Liver (tissue), 9 donors: ENCODE measurements around the gene SMAP1. TPM values are rescaled to one million over a fixed set of nuclear protein-coding genes. Genes with fewer than 3 reads are reported as not detected.

Experiments
- DNase-seq: peaks from one replicate; pipeline ENCODE4 v3.0.0-alpha.2; 2017; ENCODE audit warnings: low spot score
- H3K27ac ChIP-seq, 2 donors: one replicate each; pipeline ENCODE4 v1.7.0; 2013; ENCODE audit warnings: inconsistent platforms in 2 of 2, low read length in 2 of 2, control low read depth in 1 of 2, low read depth in 1 of 2, mild to moderate bottlenecking in 1 of 2
- H3K27me3 ChIP-seq, 4 donors: one replicate each; pipeline versions ENCODE4 v1.6.1 to v1.7.0; 2013; ENCODE audit warnings: low read length in 3 of 4, inconsistent platforms in 1 of 4, mild to moderate bottlenecking in 1 of 4, moderate library complexity in 1 of 4; ENCODE audit not compliant: control insufficient read depth in 4 of 4, insufficient read depth in 4 of 4
- H3K36me3 ChIP-seq, 4 donors: one replicate each; pipeline versions ENCODE4 v1.6.1 to v1.7.0; 2013; ENCODE audit warnings: low read length in 3 of 4, mild to moderate bottlenecking in 3 of 4, low read depth in 1 of 4, moderate library complexity in 1 of 4; ENCODE audit not compliant: control insufficient read depth in 4 of 4, insufficient read depth in 3 of 4
- H3K4me1 ChIP-seq, 4 donors: one replicate each; pipeline versions ENCODE4 v1.6.1 to v1.7.0; 2013; ENCODE audit warnings: low read length in 3 of 4, mild to moderate bottlenecking in 3 of 4, moderate library complexity in 1 of 4; ENCODE audit not compliant: control insufficient read depth in 4 of 4, insufficient read depth in 4 of 4
- H3K4me3 ChIP-seq, 3 donors: one replicate each; pipeline versions ENCODE4 v1.6.1 to v1.7.0; 2013; ENCODE audit warnings: low read length in 3 of 3, control low read depth in 1 of 3, low read depth in 1 of 3, mild to moderate bottlenecking in 1 of 3
- H3K9ac ChIP-seq, 2 donors: one replicate each; pipeline ENCODE4 v1.7.0; 2013; ENCODE audit warnings: low read length in 2 of 2, mild to moderate bottlenecking in 2 of 2, moderate library complexity in 2 of 2, control low read depth in 1 of 2, low read depth in 1 of 2
- H3K9me3 ChIP-seq, 4 donors: one replicate each; pipeline versions ENCODE4 v1.6.1 to v1.7.0; 2013; ENCODE audit warnings: low read length in 3 of 4; ENCODE audit not compliant: control insufficient read depth in 4 of 4
- EGR1 ChIP-seq, 2 donors: IDR thresholded peaks; 2 replicates each; pipeline ENCODE4 v1.6.1; 2016 to 2018; ENCODE audit warnings: antibody characterized with exemption in 2 of 2, low read depth in 2 of 2
- FOXA1 ChIP-seq: IDR thresholded peaks from 2 replicates; pipeline ENCODE4 v1.6.1; 2016; ENCODE audit warnings: antibody characterized with exemption
- FOXA2 ChIP-seq: IDR thresholded peaks from 2 replicates; pipeline ENCODE4 v1.6.1; 2016; ENCODE audit warnings: antibody characterized with exemption
- GABPA ChIP-seq, 2 donors: IDR thresholded peaks in 1 of 2; conservative IDR thresholded peaks in 1 of 2; 2 replicates each; pipeline ENCODE4 v1.6.1; 2016; ENCODE audit warnings: antibody characterized with exemption in 2 of 2, mild to moderate bottlenecking in 1 of 2, moderate library complexity in 1 of 2
- HNF4A ChIP-seq, 2 donors: conservative IDR thresholded peaks; 2 replicates each; pipeline ENCODE4 v1.6.1; 2016; ENCODE audit warnings: antibody characterized with exemption in 2 of 2, mild to moderate bottlenecking in 2 of 2
- HNF4G ChIP-seq: IDR thresholded peaks from 2 replicates; pipeline ENCODE4 v1.6.1; 2016; ENCODE audit warnings: antibody characterized with exemption
- JUND ChIP-seq, 2 donors: IDR thresholded peaks; 2 replicates each; pipeline ENCODE4 v1.6.1; 2016; ENCODE audit warnings: antibody characterized with exemption in 2 of 2
- NR2F2 ChIP-seq: IDR thresholded peaks from 2 replicates; pipeline ENCODE4 v1.6.1; 2016; ENCODE audit warnings: antibody characterized with exemption
- RAD21 ChIP-seq, 2 donors: IDR thresholded peaks; 2 replicates each; pipeline ENCODE4 v1.6.1; 2016; ENCODE audit warnings: antibody characterized with exemption in 2 of 2, mild to moderate bottlenecking in 2 of 2
- RXRA ChIP-seq, 2 donors: IDR thresholded peaks; 2 replicates each; pipeline ENCODE4 v1.6.1; 2017 to 2018; ENCODE audit warnings: antibody characterized with exemption in 2 of 2, mild to moderate bottlenecking in 1 of 2
- SP1 ChIP-seq: IDR thresholded peaks from 2 replicates; pipeline ENCODE4 v1.6.1; 2018; ENCODE audit warnings: antibody characterized with exemption, mild to moderate bottlenecking
- TAF1 ChIP-seq: conservative IDR thresholded peaks from 2 replicates; pipeline ENCODE4 v1.6.1; 2016; ENCODE audit warnings: antibody characterized with exemption, mild to moderate bottlenecking
- YY1 ChIP-seq: IDR thresholded peaks from 2 replicates; pipeline ENCODE4 v1.6.1; 2016; ENCODE audit warnings: antibody characterized with exemption, mild to moderate bottlenecking
- WGBS: extraction: QIAGEN DNeasy Blood & Tissue Kit; methylation state at CpG from one replicate; pipeline ENCODE4 v1.1.7; 2013; 5-methylcytosine and 5-hydroxymethylcytosine counted together
- polyA plus RNA-seq, 2 donors: library from polyadenylated mRNA; stranded (reverse) in 1 of 2; unstranded in 1 of 2; fragments of 200-250 nt in 1 of 2; fragments of >200 nt in 1 of 2; fragmentation: Nextera tagmentation in 1 of 2; extraction: Ambion mirVana in 1 of 2; gene quantifications; one replicate each; pipeline versions ENCODE4 v1.2.1 to v1.2.3, GENCODE V29; 2013 to 2015
- total RNA-seq, 2 donors: library from RNA; depleted of rRNA; stranded (reverse); fragments of >200 nt; gene quantifications; one replicate each; pipeline ENCODE4 v1.2.3, GENCODE V29; 2014
- TF ChIP-seq, protein P1 (sequence below): IDR thresholded peaks from 2 replicates; pipeline ENCODE4 v1.6.1; 2016; ENCODE audit warnings: antibody characterized with exemption
- TF ChIP-seq, protein P2 (sequence below): IDR thresholded peaks from 2 replicates; pipeline ENCODE4 v1.6.1; 2016; ENCODE audit warnings: antibody characterized with exemption
- TF ChIP-seq, protein P3 (sequence below): IDR thresholded peaks from 2 replicates; pipeline ENCODE4 v1.6.1; 2016; ENCODE audit warnings: antibody characterized with exemption, mild to moderate bottlenecking
- TF ChIP-seq, protein P4 (sequence below): IDR thresholded peaks from 2 replicates; pipeline ENCODE4 v1.6.1; 2016; ENCODE audit warnings: antibody characterized with exemption
- donor health status: healthy.
- donor health status: healthy.
- donor health status: healthy.
- donor health status: healthy.
- donor health status: healthy.

SMAP1 gene
- total and polyA plus RNA-seq, 4 donors: 9.3 to 13.3 (median 12.7) TPM

DNA sequence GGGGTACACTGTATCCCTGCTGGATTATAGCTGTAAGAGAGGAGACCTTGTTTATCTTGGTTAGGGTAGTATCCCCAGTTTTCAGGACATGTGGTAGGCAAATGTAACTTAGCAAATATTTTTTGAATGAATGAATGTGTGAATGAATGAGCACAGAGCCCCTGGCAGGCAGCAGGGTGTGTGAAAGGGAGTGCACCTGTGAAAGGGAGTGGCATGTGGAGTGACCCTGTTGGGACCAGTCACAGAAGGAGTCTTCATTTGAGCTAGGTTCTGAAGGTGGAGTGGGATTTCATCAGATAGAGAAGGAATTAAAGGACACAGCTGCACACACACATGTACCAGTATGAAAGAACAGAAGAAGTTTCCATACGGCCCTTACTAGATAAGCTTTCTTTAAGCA, 4.9 kb downstream of the SMAP1 start:
- Histone ChIP-seq H3K4me1 (peaks cover 3 to 19% (median 9%) of the 10 kb centered on the region in 4 donors), H3K36me3 (no peaks in the 10 kb centered on the region), H3K27ac (no peak overlapping the region), H3K4me3 (no peak overlapping the region), H3K27me3 (no peaks in the 10 kb centered on the region), H3K9ac (no peak overlapping the region), H3K9me3 (no peaks in the 10 kb centered on the region)
- WGBS: 79% methylated on average over 1 of the region's 1 CpG
- DNase-seq: no peak
- TF ChIP-seq, protein P1, sequence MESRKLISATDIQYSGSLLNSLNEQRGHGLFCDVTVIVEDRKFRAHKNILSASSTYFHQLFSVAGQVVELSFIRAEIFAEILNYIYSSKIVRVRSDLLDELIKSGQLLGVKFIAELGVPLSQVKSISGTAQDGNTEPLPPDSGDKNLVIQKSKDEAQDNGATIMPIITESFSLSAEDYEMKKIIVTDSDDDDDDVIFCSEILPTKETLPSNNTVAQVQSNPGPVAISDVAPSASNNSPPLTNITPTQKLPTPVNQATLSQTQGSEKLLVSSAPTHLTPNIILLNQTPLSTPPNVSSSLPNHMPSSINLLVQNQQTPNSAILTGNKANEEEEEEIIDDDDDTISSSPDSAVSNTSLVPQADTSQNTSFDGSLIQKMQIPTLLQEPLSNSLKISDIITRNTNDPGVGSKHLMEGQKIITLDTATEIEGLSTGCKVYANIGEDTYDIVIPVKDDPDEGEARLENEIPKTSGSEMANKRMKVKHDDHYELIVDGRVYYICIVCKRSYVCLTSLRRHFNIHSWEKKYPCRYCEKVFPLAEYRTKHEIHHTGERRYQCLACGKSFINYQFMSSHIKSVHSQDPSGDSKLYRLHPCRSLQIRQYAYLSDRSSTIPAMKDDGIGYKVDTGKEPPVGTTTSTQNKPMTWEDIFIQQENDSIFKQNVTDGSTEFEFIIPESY: no peak
- TF ChIP-seq, protein P2, sequence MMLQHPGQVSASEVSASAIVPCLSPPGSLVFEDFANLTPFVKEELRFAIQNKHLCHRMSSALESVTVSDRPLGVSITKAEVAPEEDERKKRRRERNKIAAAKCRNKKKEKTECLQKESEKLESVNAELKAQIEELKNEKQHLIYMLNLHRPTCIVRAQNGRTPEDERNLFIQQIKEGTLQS: no peak
- TF ChIP-seq, protein P3, sequence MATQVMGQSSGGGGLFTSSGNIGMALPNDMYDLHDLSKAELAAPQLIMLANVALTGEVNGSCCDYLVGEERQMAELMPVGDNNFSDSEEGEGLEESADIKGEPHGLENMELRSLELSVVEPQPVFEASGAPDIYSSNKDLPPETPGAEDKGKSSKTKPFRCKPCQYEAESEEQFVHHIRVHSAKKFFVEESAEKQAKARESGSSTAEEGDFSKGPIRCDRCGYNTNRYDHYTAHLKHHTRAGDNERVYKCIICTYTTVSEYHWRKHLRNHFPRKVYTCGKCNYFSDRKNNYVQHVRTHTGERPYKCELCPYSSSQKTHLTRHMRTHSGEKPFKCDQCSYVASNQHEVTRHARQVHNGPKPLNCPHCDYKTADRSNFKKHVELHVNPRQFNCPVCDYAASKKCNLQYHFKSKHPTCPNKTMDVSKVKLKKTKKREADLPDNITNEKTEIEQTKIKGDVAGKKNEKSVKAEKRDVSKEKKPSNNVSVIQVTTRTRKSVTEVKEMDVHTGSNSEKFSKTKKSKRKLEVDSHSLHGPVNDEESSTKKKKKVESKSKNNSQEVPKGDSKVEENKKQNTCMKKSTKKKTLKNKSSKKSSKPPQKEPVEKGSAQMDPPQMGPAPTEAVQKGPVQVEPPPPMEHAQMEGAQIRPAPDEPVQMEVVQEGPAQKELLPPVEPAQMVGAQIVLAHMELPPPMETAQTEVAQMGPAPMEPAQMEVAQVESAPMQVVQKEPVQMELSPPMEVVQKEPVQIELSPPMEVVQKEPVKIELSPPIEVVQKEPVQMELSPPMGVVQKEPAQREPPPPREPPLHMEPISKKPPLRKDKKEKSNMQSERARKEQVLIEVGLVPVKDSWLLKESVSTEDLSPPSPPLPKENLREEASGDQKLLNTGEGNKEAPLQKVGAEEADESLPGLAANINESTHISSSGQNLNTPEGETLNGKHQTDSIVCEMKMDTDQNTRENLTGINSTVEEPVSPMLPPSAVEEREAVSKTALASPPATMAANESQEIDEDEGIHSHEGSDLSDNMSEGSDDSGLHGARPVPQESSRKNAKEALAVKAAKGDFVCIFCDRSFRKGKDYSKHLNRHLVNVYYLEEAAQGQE: no peak
- TF ChIP-seq FOXA2: no peak
- TF ChIP-seq HNF4G: no peak
- no peak for TF ChIP-seq YY1
- no peak for TF ChIP-seq JUND (IDR thresholded peaks at IDR 0.05)
- no peak for TF ChIP-seq SP1
- no peak for TF ChIP-seq HNF4A (conservative IDR thresholded peaks at IDR 0.05)
- TF ChIP-seq RAD21 (IDR thresholded peaks at IDR 0.05): no peak
- TF ChIP-seq RXRA (IDR thresholded peaks at IDR 0.05): no peak
- no peak for TF ChIP-seq EGR1 (IDR thresholded peaks at IDR 0.05; ENCODE audit: low read depth in 2 of 2)
- no peak for TF ChIP-seq NR2F2
- no peak for TF ChIP-seq TAF1

GRCh38 chr6:70673054-70673453, 5.4 kb downstream of the SMAP1 start:
- no peaks in the 10 kb centered on the region for H3K9me3 ChIP-seq
- H3K9ac ChIP-seq: no peak overlapping the region
- no peaks in the 10 kb centered on the region for H3K27me3 ChIP-seq
- H3K36me3 ChIP-seq: no peaks in the 10 kb centered on the region
- H3K27ac ChIP-seq: no peak overlapping the region
- H3K4me3 ChIP-seq: no peak overlapping the region
- WGBS: 64% methylated on average over 2 of the region's 2 CpGs
- no peak for DNase-seq
- H3K4me1 ChIP-seq: peaks cover 3 to 19% (median 9%) of the 10 kb centered on the region in 4 donors
- TF ChIP-seq, protein P1: no peak
- TF ChIP-seq, protein P2: no peak
- no peak for TF ChIP-seq GABPA (IDR thresholded peaks at IDR 0.05 in 1 of 2, conservative IDR thresholded peaks at IDR 0.05 in 1 of 2)
- no peak for TF ChIP-seq FOXA2
- no peak for TF ChIP-seq RAD21 (IDR thresholded peaks at IDR 0.05)
- no peak for TF ChIP-seq SP1
- TF ChIP-seq, protein P3: no peak
- TF ChIP-seq JUND (IDR thresholded peaks at IDR 0.05): no peak
- no peak for TF ChIP-seq TAF1
- TF ChIP-seq YY1: no peak
- TF ChIP-seq, protein P4, sequence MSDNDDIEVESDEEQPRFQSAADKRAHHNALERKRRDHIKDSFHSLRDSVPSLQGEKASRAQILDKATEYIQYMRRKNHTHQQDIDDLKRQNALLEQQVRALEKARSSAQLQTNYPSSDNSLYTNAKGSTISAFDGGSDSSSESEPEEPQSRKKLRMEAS: no peak
- TF ChIP-seq HNF4G: no peak
- TF ChIP-seq FOXA1: no peak
- TF ChIP-seq NR2F2: no peak
- TF ChIP-seq HNF4A (conservative IDR thresholded peaks at IDR 0.05): no peak
- no peak for TF ChIP-seq EGR1 (IDR thresholded peaks at IDR 0.05; ENCODE audit: low read depth in 2 of 2)
